ENCODE measurements around the gene HDAC9. TPM values are rescaled to one million over a fixed set of nuclear protein-coding genes. Genes with fewer than 3 reads are reported as not detected.

The HDAC9 gene
- total RNA-seq, 4 donors from 2014 or later: 1.2 to 8.0 (median 1.6) TPM

GRCh38 chr7:18755793-18756192 is 260.2 kb downstream of the HDAC9 start:
- no peak overlapping the region for H3K4me3 ChIP-seq
- 78 to 90% methylated on average over 4 of the region's 4 CpGs for WGBS, 2 donors
- H3K36me3 ChIP-seq: no peaks in the 10 kb centered on the region
- DNase-seq: no peak
- no peak for TF ChIP-seq CTCF (IDR thresholded peaks at IDR 0.05)
- no peak for TF ChIP-seq POLR2A (IDR thresholded peaks at IDR 0.05)
- no peaks in the 10 kb centered on the region for H3K4me1 ChIP-seq
- no peaks in the 10 kb centered on the region for H3K9me3 ChIP-seq
- intact Hi-C loops (cut with DNase I): no loop called here
- H3K27ac ChIP-seq: no peak overlapping the region
- no peaks in the 10 kb centered on the region for H3K27me3 ChIP-seq

GRCh38 chr7:18756378-18757050 is 261.0 kb downstream of the HDAC9 start:
- Histone ChIP-seq H3K27me3 (no peaks in the 10 kb centered on the region), H3K9me3 (no peaks in the 10 kb centered on the region), H3K4me3 (no peak overlapping the region), H3K27ac (no peak overlapping the region), H3K4me1 (peaks cover 0 to 2% (median 0%) of the 10 kb centered on the region in 3 donors), H3K36me3 (no peaks in the 10 kb centered on the region)
- TF ChIP-seq CTCF (IDR thresholded peaks at IDR 0.05): no peak
- TF ChIP-seq POLR2A (IDR thresholded peaks at IDR 0.05): no peak
- intact Hi-C loops (cut with DNase I): no loop called here
- DNase-seq: no peak
- 41 to 66% methylated on average over 6 of the region's 6 CpGs for WGBS, 2 donors

- intact Hi-C loops (cut with DNase I): no loop called here
- WGBS, 2 donors: 81% methylated on average over 5 of the region's 5 CpGs
- no peak for TF ChIP-seq POLR2A (IDR thresholded peaks at IDR 0.05)
- TF ChIP-seq CTCF (IDR thresholded peaks at IDR 0.05): no peak
- Histone ChIP-seq H3K4me3 (no peak overlapping the region), H3K36me3 (no peaks in the 10 kb centered on the region), H3K9me3 (no peaks in the 10 kb centered on the region), H3K27ac (no peak overlapping the region), H3K4me1 (peaks cover 0 to 13% (median 0%) of the 10 kb centered on the region in 3 donors), H3K27me3 (no peaks in the 10 kb centered on the region)
- DNase-seq: no peak
Observed at GRCh38 chr7:18760046-18760445, 264.5 kb downstream of the HDAC9 start.

DNA sequence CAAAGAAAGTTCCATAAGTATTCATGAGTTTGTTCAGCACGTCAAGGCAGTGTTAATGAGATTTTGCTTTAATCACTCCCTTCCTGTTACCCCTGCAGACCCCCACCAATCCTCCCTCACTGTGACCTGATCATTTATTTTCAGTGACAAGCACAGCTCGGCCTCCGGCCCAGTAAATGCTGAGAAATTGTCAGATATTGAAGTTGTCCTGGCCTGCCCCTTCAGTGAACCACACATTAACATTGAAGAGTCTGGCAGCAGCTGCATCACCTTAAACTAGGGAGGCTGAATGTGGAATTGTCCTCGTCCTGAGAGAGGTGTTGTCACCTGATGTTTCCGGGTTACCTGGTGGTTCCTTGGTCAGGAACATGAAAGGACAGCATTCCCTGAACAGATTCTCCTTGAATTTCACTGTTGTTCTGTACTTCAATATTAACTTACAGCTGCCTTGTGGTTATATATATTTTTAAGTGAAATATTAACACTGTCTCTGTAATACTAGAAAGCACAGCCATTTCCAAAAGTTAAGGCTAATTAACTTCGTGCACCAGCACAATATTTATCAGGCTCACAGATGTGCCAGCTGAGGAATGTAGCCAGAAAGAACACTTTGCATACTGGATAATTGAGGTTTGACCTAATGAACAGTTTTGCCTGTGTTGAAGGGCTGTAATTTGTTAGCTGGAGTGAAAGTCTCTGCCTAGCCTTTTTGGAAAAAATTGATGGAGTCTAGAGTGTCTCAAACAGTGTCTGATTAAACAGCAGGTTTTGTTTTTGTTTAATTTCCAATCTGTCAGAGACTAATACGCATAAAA is 265.3 kb downstream of the HDAC9 start:
- Histone ChIP-seq H3K9me3 (no peaks in the 10 kb centered on the region), H3K27ac (peak overlapping the region in 1 of 4 donors; percentile 12), H3K4me1 (peaks cover 0 to 13% (median 0%) of the 10 kb centered on the region in 3 donors), H3K4me3 (no peak overlapping the region), H3K36me3 (no peaks in the 10 kb centered on the region), H3K27me3 (no peaks in the 10 kb centered on the region)
- WGBS, 2 donors: 62 to 76% methylated on average over 7 of the region's 7 CpGs
- no peak for DNase-seq
- TF ChIP-seq POLR2A (IDR thresholded peaks at IDR 0.05) (no peak), CTCF (IDR thresholded peaks at IDR 0.05) (no peak)
- intact Hi-C loops (cut with DNase I): no loop called here

- no peak for DNase-seq
Observed at GRCh38 chr7:18762189-18762588, 266.6 kb downstream of the HDAC9 start.

More at GRCh38 chr7:18762189-18762588, 266.6 kb downstream of the HDAC9 start:
- Histone ChIP-seq H3K36me3 (no peaks in the 10 kb centered on the region), H3K27me3 (no peaks in the 10 kb centered on the region), H3K27ac (no peak overlapping the region), H3K9me3 (no peaks in the 10 kb centered on the region), H3K4me3 (no peak overlapping the region), H3K4me1 (peaks cover 0 to 13% (median 0%) of the 10 kb centered on the region in 3 donors)
- WGBS, 2 donors: 16 to 24% methylated on average over 2 to 3 of the region's 3 CpGs
- TF ChIP-seq POLR2A (IDR thresholded peaks at IDR 0.05) (no peak), CTCF (IDR thresholded peaks at IDR 0.05) (no peak)
- intact Hi-C loops (cut with DNase I): no loop called here
